Prostate gland (tissue), 2 donors: ENCODE measurements around the gene PIP5K1B.

Experiments used
- CTCF ChIP-seq, 4 experiments: fragments of 200-600 bp in 2 of 4; fragments of 450-650 bp in 2 of 4; sonication (generic) in 2 of 4; IDR thresholded peaks; 1 replicate in 3 of 4; 2 replicates in 1 of 4; pipeline ENCODE4 v1.5.1; 2016 to 2019; ENCODE audit warnings: antibody characterized with exemption in 4 of 4, mild to moderate bottlenecking in 2 of 4, moderate library complexity in 2 of 4
- POLR2A ChIP-seq: fragments of 450-650 bp; IDR thresholded peaks from one replicate; pipeline ENCODE4 v1.6.1; 2016; ENCODE audit warnings: antibody characterized with exemption, mild to moderate bottlenecking

- no peak for TF ChIP-seq POLR2A
- TF ChIP-seq CTCF (IDR thresholded peaks at IDR 0.05), result no peak
These were observed 165.0 kb downstream of the PIP5K1B start for GRCh38 chr9:68870086-68870485.
